ENCODE data around the gene CAP2. TPM values are rescaled to one million over a fixed set of nuclear protein-coding genes. Genes with fewer than 3 reads are reported as not detected.

CAP2 gene
- total and polyA plus RNA-seq, 8 donors: 6.5 to 10.6 (median 8.0) TPM

- H3K27ac ChIP-seq: no peak overlapping the region
- ATAC-seq (no peak), DNase-seq (no peak)
- TF ChIP-seq CTCF (IDR thresholded peaks at IDR 0.05): no peak
- H3K4me1 ChIP-seq: peaks cover 0 to 20% of the 10 kb centered on the region in 2 donors
- peaks cover 0 to 44% of the 10 kb centered on the region in 2 donors for H3K36me3 ChIP-seq
- no peaks in the 10 kb centered on the region for H3K27me3 ChIP-seq
- no peaks in the 10 kb centered on the region for H3K9me3 ChIP-seq
- no peak overlapping the region for H3K4me3 ChIP-seq
- intact Hi-C loops (cut with DNase I): no loop called here
These were observed 213.2 kb downstream of the CAP2 start for GRCh38 chr6:17606606-17607005.

Other genes starting within 250 kb of the CAP2 start
- under 1 TPM; 0.47 to 0.97 TPM for gene RBM24, start 112.2 kb upstream of the CAP2 start, total RNA-seq
- 1 to 10 TPM; 3.4 to 5.7 (median 4.6) TPM for gene RBM24, start 112.2 kb upstream of the CAP2 start, polyA plus RNA-seq (ENCODE audit: insufficient read length in 6 of 6)
- gene FAM8A1, start 206.7 kb downstream of the CAP2 start, total RNA-seq: 10 to 100 TPM; 24.7 to 35.5 TPM
- gene FAM8A1, start 206.7 kb downstream of the CAP2 start, polyA plus RNA-seq (ENCODE audit: insufficient read length in 6 of 6): 10 to 100 TPM; 35.7 to 46.9 (median 41.9) TPM